Ovary (tissue), 10 donors: ENCODE results near the gene NALF2. TPM values are rescaled to one million over a fixed set of nuclear protein-coding genes. Genes with fewer than 3 reads are reported as not detected.

Source experiments
- DNase-seq, 5 donors: peaks; one replicate each; pipeline ENCODE4 v3.0.0-alpha.2; 2019 to 2020
- H3K27ac ChIP-seq, 2 donors: fragments of 200-600 bp; one replicate each; pipeline versions ENCODE4 v1.5.1 to v1.8.0; 2019 to 2022
- H3K27me3 ChIP-seq: fragments of 200-600 bp; one replicate; pipeline ENCODE4 v1.8.0; 2022
- H3K36me3 ChIP-seq: fragments of 200-600 bp; sonication (generic); one replicate; pipeline ENCODE4 v1.5.1; 2019
- H3K4me1 ChIP-seq: one replicate; pipeline ENCODE4 v1.8.1; 2013; ENCODE audit warnings: mild to moderate bottlenecking, moderate library complexity; ENCODE audit not compliant: insufficient read depth
- H3K4me3 ChIP-seq: fragments of 200-600 bp; sonication (generic); one replicate; pipeline ENCODE4 v1.5.1; 2017
- H3K9me3 ChIP-seq, 2 donors: fragments of 200-600 bp in 1 of 2; sonication (generic) in 1 of 2; one replicate each; pipeline versions ENCODE4 v1.5.1 to v1.8.1; 2013 to 2019; ENCODE audit warnings: mild to moderate bottlenecking in 1 of 2, moderate library complexity in 1 of 2
- CTCF ChIP-seq, 3 donors: fragments of 450-650 bp in 2 of 3; fragments of 200-600 bp in 1 of 3; IDR thresholded peaks; one replicate each; pipeline versions ENCODE4 v1.5.1 to v1.8.0; 2016 to 2022; ENCODE audit warnings: antibody characterized with exemption in 3 of 3, mild to moderate bottlenecking in 1 of 3
- EP300 ChIP-seq: sonication (generic); formaldehyde crosslinking; IDR thresholded peaks from one replicate; pipeline ENCODE4 v1.6.1; 2017; ENCODE audit warnings: antibody characterized with exemption
- POLR2A ChIP-seq: fragments of 450-650 bp; IDR thresholded peaks from one replicate; pipeline ENCODE4 v1.6.1; 2017; ENCODE audit warnings: antibody characterized with exemption, mild to moderate bottlenecking, moderate library complexity
- WGBS, 3 donors: extraction: QIAGEN DNeasy Blood & Tissue Kit in 1 of 3; methylation state at CpG; one replicate each; pipeline versions ENCODE4 v1.1.5 to v1.1.7; 2013 to 2017; 5-methylcytosine and 5-hydroxymethylcytosine counted together
- intact Hi-C, 4 donors: fragments of 100-400 bp; cut with DNase I; formaldehyde crosslinking; loops; one replicate each; pipeline versions ENCODE4 v1.11.0 to v1.15.1; 2022 to 2023
- long read RNA-seq, 3 donors: library from polyadenylated mRNA in 2 of 3; unstranded in 2 of 3; transcript quantifications; one replicate each; pipeline ENCODE4 v2.0.0 and lab custom pipeline, GENCODE V29; 2021 to 2026
- polyA plus RNA-seq, 2 donors: library from polyadenylated mRNA; stranded (reverse); fragments of 200-250 nt in 1 of 2; fragments of 350-450 nt in 1 of 2; fragmentation: Illumina TruSeq in 1 of 2; extraction: RNeasy Lipid Tissue Mini Kit (QIAGEN cat#74804) in 1 of 2; gene quantifications; one replicate each; pipeline ENCODE4 v1.2.3, GENCODE V29; 2013 to 2014
- total RNA-seq, 7 donors: library from RNA; depleted of rRNA in 2 of 7; stranded (reverse); fragments of >200 nt in 2 of 7; fragmentation: NEBNext Ultra II Directional in 3 of 7; extraction: Animal tissue kit (Norgen Biotek cat#: 25700) in 3 of 7; gene quantifications; one replicate each; pipeline versions ENCODE4 v1.1.0 to v1.2.4, GENCODE V29; 2016 to 2023
- donor health status: DM: no; HTN: no; CAD: no; lungs with moderate emphysema.
- donor health status: DM: no; HTN: no; CAD: no.
- donor health status: Bipolar disorder and iron deficiency.
- donor health status: DM: yes; HTN: yes; CAD: no.
- donor health status: DM: no; HTN: no; CAD: no.
- donor health status: DM: yes; HTN: yes; CAD: no.

The NALF2 gene
- total RNA-seq (under 1 TPM in 6 of 7 donors, not detected in 1; 0.28 to 0.77 (median 0.50) TPM), polyA plus RNA-seq (under 1 TPM; 0.07 to 0.20 TPM)
- long read RNA-seq, donor 1, partial matches to known transcripts, result 0 of 1 reads
- long read RNA-seq, donor 1, other reads (novel, unspliced or antisense), result 1 of 1 reads
- long read RNA-seq, donor 2, result 0 reads
- long read RNA-seq, donor 3, full-length matches to known transcripts, result 1 of 2 reads
- long read RNA-seq, donor 3, partial matches to known transcripts, result 0 of 2 reads
- long read RNA-seq, donor 3, other reads (novel, unspliced or antisense), result 1 of 2 reads

GRCh38 chrX:69503782-69504625 lies at the start of gene NALF2:
TSS of gene NALF2 (plus strand) at chrX:69504326. CDS start at chrX:69505283, 957 bp downstream.
- Histone ChIP-seq H3K27me3 (no peaks in the 10 kb centered on the region), H3K4me3 (peak within 1 kb of the TSS; percentile 39), H3K36me3 (no peaks in the 10 kb centered on the region), H3K27ac (no peak within 1 kb of the TSS), H3K4me1 (no peaks in the 10 kb centered on the region), H3K9me3 (no peaks in the 10 kb centered on the region)
- peak; percentile 22 to 63 (median 51) for DNase-seq
- intact Hi-C loops, result no loop called here
- 34 to 43% (median 40%) methylated on average over 60 to 66 of the region's 66 CpGs for WGBS, 3 donors
- no peak for TF ChIP-seq CTCF (IDR thresholded peaks at IDR 0.05)
- TF ChIP-seq EP300, result no peak
- TF ChIP-seq POLR2A, result no peak

- TF ChIP-seq CTCF (IDR thresholded peaks at IDR 0.05), result no peak
- TF ChIP-seq POLR2A, result no peak
- TF ChIP-seq EP300, result no peak
- WGBS, 3 donors, result 62 to 74% (median 65%) methylated on average over 6 of the region's 6 CpGs
- Histone ChIP-seq H3K27ac (no peak overlapping the region), H3K27me3 (no peaks in the 10 kb centered on the region), H3K36me3 (no peaks in the 10 kb centered on the region), H3K4me1 (no peaks in the 10 kb centered on the region), H3K4me3 (no peak overlapping the region), H3K9me3 (no peaks in the 10 kb centered on the region)
- no peak for DNase-seq
- intact Hi-C loops, result no loop called here
Measured at GRCh38 chrX:69457756-69458155, 46.4 kb upstream of the NALF2 start.

- H3K27me3 ChIP-seq, result no peaks in the 10 kb centered on the region
- H3K9me3 ChIP-seq, result no peaks in the 10 kb centered on the region
- no peak for TF ChIP-seq CTCF (IDR thresholded peaks at IDR 0.05)
- no peak for TF ChIP-seq EP300
- TF ChIP-seq POLR2A, result no peak
- no peak overlapping the region for H3K4me3 ChIP-seq
- intact Hi-C loops, result no loop called here
- no peak overlapping the region for H3K27ac ChIP-seq
- no peaks in the 10 kb centered on the region for H3K36me3 ChIP-seq
- WGBS, 3 donors, result 58 to 76% (median 64%) methylated on average over 1 of the region's 1 CpG
- no peak for DNase-seq
- no peaks in the 10 kb centered on the region for H3K4me1 ChIP-seq
Measured at GRCh38 chrX:69466546-69466945, 37.6 kb upstream of the NALF2 start.

- intact Hi-C loops, result no loop called here
- TF ChIP-seq POLR2A, result no peak
- TF ChIP-seq EP300, result no peak
- TF ChIP-seq CTCF (IDR thresholded peaks at IDR 0.05), result no peak
- H3K4me1 ChIP-seq, result no peaks in the 10 kb centered on the region
- WGBS, 3 donors, result 71 to 81% (median 75%) methylated on average over 4 of the region's 4 CpGs
- H3K27me3 ChIP-seq, result no peaks in the 10 kb centered on the region
- H3K27ac ChIP-seq, result no peak overlapping the region
- H3K4me3 ChIP-seq, result no peak overlapping the region
- H3K36me3 ChIP-seq, result no peaks in the 10 kb centered on the region
- DNase-seq, result no peak
- no peaks in the 10 kb centered on the region for H3K9me3 ChIP-seq
Measured at GRCh38 chrX:69469975-69470374, 34.2 kb upstream of the NALF2 start.
